ENCODE results near the gene APEH.
A peak's percentile ranks its signal among the peaks of the same experiment; 100 is the strongest.

The APEH gene

GRCh38 chr3:49715611-49716121 lies 41.5 kb downstream of the APEH start:
- DNase-seq = no peak

- DNase-seq = peak; percentile 1
Measured at GRCh38 chr3:49716169-49716568, 42.0 kb downstream of the APEH start.

- DNase-seq = peak; percentile 1
Measured at GRCh38 chr3:49716691-49717210, 42.6 kb downstream of the APEH start.

GRCh38 chr3:49717211-49717958 lies 43.2 kb downstream of the APEH start:
- DNase-seq = peak; percentile 0

- peak; percentile 1 for DNase-seq
Measured at GRCh38 chr3:49717959-49718857, 44.1 kb downstream of the APEH start.

- no peak for DNase-seq
Measured at GRCh38 chr3:49718858-49719213, 44.7 kb downstream of the APEH start.

- DNase-seq = peak; percentile 92
Measured at GRCh38 chr3:49719214-49719884, 45.2 kb downstream of the APEH start, which contains the start of gene AMIGO3. Gene AMIGO3, minus strand, starts transcription at chr3:49719684. Its CDS starts 219 bp downstream, at chr3:49719465.

- DNase-seq = no peak
Measured at GRCh38 chr3:49720855-49721595, 46.9 kb downstream of the APEH start.

GRCh38 chr3:49721596-49721895 lies 47.4 kb downstream of the APEH start:
- DNase-seq = no peak

GRCh38 chr3:49721896-49722781 lies 48.0 kb downstream of the APEH start:
- no peak for DNase-seq

- no peak for DNase-seq
Measured at GRCh38 chr3:49722896-49723295, 48.7 kb downstream of the APEH start.

GRCh38 chr3:49723296-49723627 lies 49.1 kb downstream of the APEH start:
- peak; percentile 60 for DNase-seq

GRCh38 chr3:49723628-49724551 lies 49.7 kb downstream of the APEH start, which contains the start of gene GMPPB:
Gene GMPPB, minus strand, starts transcription at chr3:49723951. Its CDS starts 225 bp downstream, at chr3:49723726.
- DNase-seq = peak; percentile 90

- peak; percentile 32 for DNase-seq
Measured at GRCh38 chr3:49724586-49724985, 50.4 kb downstream of the APEH start.

GRCh38 chr3:49725906-49726681 lies 51.9 kb downstream of the APEH start:
- DNase-seq = no peak

GRCh38 chr3:49727154-49727923 lies 53.2 kb downstream of the APEH start:
- DNase-seq = no peak

- no peak for DNase-seq
Measured at GRCh38 chr3:49727924-49728361, 53.8 kb downstream of the APEH start.

- no peak for DNase-seq
Measured at GRCh38 chr3:49729966-49730609, 55.9 kb downstream of the APEH start.
